Liver (tissue), 9 donors: ENCODE data around the gene S100A1. TPM values are rescaled to one million over a fixed set of nuclear protein-coding genes. Genes with fewer than 3 reads are reported as not detected.
A peak's percentile ranks its signal among the peaks of the same experiment; 100 is the strongest.

Experiments
- DNase-seq: peaks from one replicate; pipeline ENCODE4 v3.0.0-alpha.2; 2017; ENCODE audit warnings: low spot score
- H3K27ac ChIP-seq, 2 donors: one replicate each; pipeline ENCODE4 v1.7.0; 2013; ENCODE audit warnings: inconsistent platforms in 2 of 2, low read length in 2 of 2, control low read depth in 1 of 2, low read depth in 1 of 2, mild to moderate bottlenecking in 1 of 2
- H3K27me3 ChIP-seq, 4 donors: one replicate each; pipeline versions ENCODE4 v1.6.1 to v1.7.0; 2013; ENCODE audit warnings: low read length in 3 of 4, inconsistent platforms in 1 of 4, mild to moderate bottlenecking in 1 of 4, moderate library complexity in 1 of 4; ENCODE audit not compliant: control insufficient read depth in 4 of 4, insufficient read depth in 4 of 4
- H3K36me3 ChIP-seq, 4 donors: one replicate each; pipeline versions ENCODE4 v1.6.1 to v1.7.0; 2013; ENCODE audit warnings: low read length in 3 of 4, mild to moderate bottlenecking in 3 of 4, low read depth in 1 of 4, moderate library complexity in 1 of 4; ENCODE audit not compliant: control insufficient read depth in 4 of 4, insufficient read depth in 3 of 4
- H3K4me1 ChIP-seq, 4 donors: one replicate each; pipeline versions ENCODE4 v1.6.1 to v1.7.0; 2013; ENCODE audit warnings: low read length in 3 of 4, mild to moderate bottlenecking in 3 of 4, moderate library complexity in 1 of 4; ENCODE audit not compliant: control insufficient read depth in 4 of 4, insufficient read depth in 4 of 4
- H3K4me3 ChIP-seq, 3 donors: one replicate each; pipeline versions ENCODE4 v1.6.1 to v1.7.0; 2013; ENCODE audit warnings: low read length in 3 of 3, control low read depth in 1 of 3, low read depth in 1 of 3, mild to moderate bottlenecking in 1 of 3
- H3K9ac ChIP-seq, 2 donors: one replicate each; pipeline ENCODE4 v1.7.0; 2013; ENCODE audit warnings: low read length in 2 of 2, mild to moderate bottlenecking in 2 of 2, moderate library complexity in 2 of 2, control low read depth in 1 of 2, low read depth in 1 of 2
- H3K9me3 ChIP-seq, 4 donors: one replicate each; pipeline versions ENCODE4 v1.6.1 to v1.7.0; 2013; ENCODE audit warnings: low read length in 3 of 4; ENCODE audit not compliant: control insufficient read depth in 4 of 4
- ATF3 ChIP-seq: IDR thresholded peaks from 2 replicates; pipeline ENCODE4 v1.6.1; 2016; ENCODE audit warnings: antibody characterized with exemption
- CTCF ChIP-seq: fragments of 150-350 bp; IDR thresholded peaks from 2 replicates; pipeline ENCODE4 v1.5.1; 2017; ENCODE audit warnings: improper control_type of control experiment, low read depth, low read length; ENCODE audit not compliant: missing input control
- EGR1 ChIP-seq, 2 donors: IDR thresholded peaks; 2 replicates each; pipeline ENCODE4 v1.6.1; 2016 to 2018; ENCODE audit warnings: antibody characterized with exemption in 2 of 2, low read depth in 2 of 2
- FOXA1 ChIP-seq: IDR thresholded peaks from 2 replicates; pipeline ENCODE4 v1.6.1; 2016; ENCODE audit warnings: antibody characterized with exemption
- FOXA2 ChIP-seq: IDR thresholded peaks from 2 replicates; pipeline ENCODE4 v1.6.1; 2016; ENCODE audit warnings: antibody characterized with exemption
- GABPA ChIP-seq, 2 donors: IDR thresholded peaks in 1 of 2; conservative IDR thresholded peaks in 1 of 2; 2 replicates each; pipeline ENCODE4 v1.6.1; 2016; ENCODE audit warnings: antibody characterized with exemption in 2 of 2, mild to moderate bottlenecking in 1 of 2, moderate library complexity in 1 of 2
- HNF4A ChIP-seq, 2 donors: conservative IDR thresholded peaks; 2 replicates each; pipeline ENCODE4 v1.6.1; 2016; ENCODE audit warnings: antibody characterized with exemption in 2 of 2, mild to moderate bottlenecking in 2 of 2
- HNF4G ChIP-seq: IDR thresholded peaks from 2 replicates; pipeline ENCODE4 v1.6.1; 2016; ENCODE audit warnings: antibody characterized with exemption
- JUND ChIP-seq, 2 donors: IDR thresholded peaks; 2 replicates each; pipeline ENCODE4 v1.6.1; 2016; ENCODE audit warnings: antibody characterized with exemption in 2 of 2
- MAX ChIP-seq: IDR thresholded peaks from 2 replicates; pipeline ENCODE4 v1.6.1; 2016; ENCODE audit warnings: antibody characterized with exemption
- RAD21 ChIP-seq, 2 donors: IDR thresholded peaks; 2 replicates each; pipeline ENCODE4 v1.6.1; 2016; ENCODE audit warnings: antibody characterized with exemption in 2 of 2, mild to moderate bottlenecking in 2 of 2
- RXRA ChIP-seq, 2 donors: IDR thresholded peaks; 2 replicates each; pipeline ENCODE4 v1.6.1; 2017 to 2018; ENCODE audit warnings: antibody characterized with exemption in 2 of 2, mild to moderate bottlenecking in 1 of 2
- SP1 ChIP-seq: IDR thresholded peaks from 2 replicates; pipeline ENCODE4 v1.6.1; 2018; ENCODE audit warnings: antibody characterized with exemption, mild to moderate bottlenecking
- TAF1 ChIP-seq: conservative IDR thresholded peaks from 2 replicates; pipeline ENCODE4 v1.6.1; 2016; ENCODE audit warnings: antibody characterized with exemption, mild to moderate bottlenecking
- YY1 ChIP-seq: IDR thresholded peaks from 2 replicates; pipeline ENCODE4 v1.6.1; 2016; ENCODE audit warnings: antibody characterized with exemption, mild to moderate bottlenecking
- ZBTB33 ChIP-seq: IDR thresholded peaks from 2 replicates; pipeline ENCODE4 v1.6.1; 2016; ENCODE audit warnings: antibody characterized with exemption
- WGBS: extraction: QIAGEN DNeasy Blood & Tissue Kit; methylation state at CpG from one replicate; pipeline ENCODE4 v1.1.7; 2013; 5-methylcytosine and 5-hydroxymethylcytosine counted together
- polyA plus RNA-seq, 2 donors: library from polyadenylated mRNA; stranded (reverse) in 1 of 2; unstranded in 1 of 2; fragments of 200-250 nt in 1 of 2; fragments of >200 nt in 1 of 2; fragmentation: Nextera tagmentation in 1 of 2; extraction: Ambion mirVana in 1 of 2; gene quantifications; one replicate each; pipeline versions ENCODE4 v1.2.1 to v1.2.3, GENCODE V29; 2013 to 2015
- total RNA-seq, 2 donors: library from RNA; depleted of rRNA; stranded (reverse); fragments of >200 nt; gene quantifications; one replicate each; pipeline ENCODE4 v1.2.3, GENCODE V29; 2014
- donor health status: healthy.
- donor health status: healthy.
- donor health status: healthy.
- donor health status: healthy.
- donor health status: healthy.

Gene S100A1
- total and polyA plus RNA-seq, 4 donors = 0.21 to 0.33 (median 0.29) TPM

- Histone ChIP-seq H3K36me3 (no peaks in the 10 kb centered on the region), H3K27ac (peak within 1 kb of the TSS; percentile 90 to 95)
- peak; percentile 62 for DNase-seq
These were observed 15.4 kb upstream of the S100A1 start, which contains the start of gene S100A16 for GRCh38 chr1:153612755-153613331. TSS of gene S100A16 (minus strand) at chr1:153613137. CDS start at chr1:153608151, 4,986 bp downstream.

GRCh38 chr1:153613406-153613805 lies 14.8 kb upstream of the S100A1 start:
- Histone ChIP-seq H3K36me3 (no peaks in the 10 kb centered on the region), H3K27ac (peak overlapping the region; percentile 90 to 95), H3K9me3 (no peaks in the 10 kb centered on the region), H3K9ac (peak overlapping the region in 1 of 2 donors; percentile 8), H3K4me1 (peaks cover 23 to 63% (median 43%) of the 10 kb centered on the region in 4 donors), H3K27me3 (no peaks in the 10 kb centered on the region), H3K4me3 (no peak overlapping the region)
- TF ChIP-seq ZBTB33 (no peak), FOXA1 (no peak), SP1 (no peak), RAD21 (IDR thresholded peaks at IDR 0.05) (no peak), JUND (IDR thresholded peaks at IDR 0.05) (no peak), FOXA2 (no peak), HNF4A (conservative IDR thresholded peaks at IDR 0.05) (no peak), ATF3 (no peak), EGR1 (IDR thresholded peaks at IDR 0.05; ENCODE audit: low read depth in 2 of 2) (no peak), TAF1 (no peak), HNF4G (no peak), GABPA (IDR thresholded peaks at IDR 0.05 in 1 of 2, conservative IDR thresholded peaks at IDR 0.05 in 1 of 2) (no peak), CTCF (no peak), RXRA (IDR thresholded peaks at IDR 0.05) (no peak)
- DNase-seq = no peak
- WGBS = 83% methylated on average over 5 of the region's 5 CpGs

More at GRCh38 chr1:153612755-153613331, 15.4 kb upstream of the S100A1 start, which contains the start of gene S100A16:
- WGBS = 29% methylated on average over 9 of the region's 9 CpGs
- peak; percentile 68 for TF ChIP-seq YY1
- no peak for TF ChIP-seq ZBTB33
- peak; percentile 52 for TF ChIP-seq SP1
- TF ChIP-seq RAD21 (IDR thresholded peaks at IDR 0.05) = peak in 1 of 2 donors; percentile 31
- peak; percentile 28 to 34 for TF ChIP-seq RXRA (IDR thresholded peaks at IDR 0.05)
- no peak for TF ChIP-seq EGR1 (IDR thresholded peaks at IDR 0.05; ENCODE audit: low read depth in 2 of 2)
- TF ChIP-seq JUND (IDR thresholded peaks at IDR 0.05) = no peak
- TF ChIP-seq FOXA2 = no peak
- TF ChIP-seq MAX = peak; percentile 37
- TF ChIP-seq HNF4G = no peak
- peak; percentile 39 to 42 for TF ChIP-seq HNF4A (conservative IDR thresholded peaks at IDR 0.05)
- peak; percentile 22 for TF ChIP-seq TAF1
- H3K4me3 ChIP-seq = peak within 1 kb of the TSS; percentile 72 to 75 (median 74)
- no peaks in the 10 kb centered on the region for H3K9me3 ChIP-seq
- H3K9ac ChIP-seq = peak within 1 kb of the TSS; percentile 76 to 84
- H3K4me1 ChIP-seq = peaks cover 25 to 64% (median 46%) of the 10 kb centered on the region in 4 donors
- no peaks in the 10 kb centered on the region for H3K27me3 ChIP-seq
